ENCODE results near the gene TRAM2.

GRCh38 chr6:52532457-52532856 lies 44.4 kb downstream of the TRAM2 start:
- TF ChIP-seq, protein P1, sequence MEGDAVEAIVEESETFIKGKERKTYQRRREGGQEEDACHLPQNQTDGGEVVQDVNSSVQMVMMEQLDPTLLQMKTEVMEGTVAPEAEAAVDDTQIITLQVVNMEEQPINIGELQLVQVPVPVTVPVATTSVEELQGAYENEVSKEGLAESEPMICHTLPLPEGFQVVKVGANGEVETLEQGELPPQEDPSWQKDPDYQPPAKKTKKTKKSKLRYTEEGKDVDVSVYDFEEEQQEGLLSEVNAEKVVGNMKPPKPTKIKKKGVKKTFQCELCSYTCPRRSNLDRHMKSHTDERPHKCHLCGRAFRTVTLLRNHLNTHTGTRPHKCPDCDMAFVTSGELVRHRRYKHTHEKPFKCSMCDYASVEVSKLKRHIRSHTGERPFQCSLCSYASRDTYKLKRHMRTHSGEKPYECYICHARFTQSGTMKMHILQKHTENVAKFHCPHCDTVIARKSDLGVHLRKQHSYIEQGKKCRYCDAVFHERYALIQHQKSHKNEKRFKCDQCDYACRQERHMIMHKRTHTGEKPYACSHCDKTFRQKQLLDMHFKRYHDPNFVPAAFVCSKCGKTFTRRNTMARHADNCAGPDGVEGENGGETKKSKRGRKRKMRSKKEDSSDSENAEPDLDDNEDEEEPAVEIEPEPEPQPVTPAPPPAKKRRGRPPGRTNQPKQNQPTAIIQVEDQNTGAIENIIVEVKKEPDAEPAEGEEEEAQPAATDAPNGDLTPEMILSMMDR (IDR thresholded peaks at IDR 0.05; ENCODE audit: low read depth, low read length, poor library complexity, severe bottlenecking) = no peak
- TF ChIP-seq EZH2phosphoT487 (IDR thresholded peaks at IDR 0.05; ENCODE audit: borderline replicate concordance, low read length) = no peak
